Stimulated activated CD4-positive, alpha-beta T cell treated with anti-CD3 and anti-CD28 coated beads, Interleukin-2, amount 100 ng/mL, for 48 hours (primary cell): ENCODE data around the gene LRPAP1.

ENCODE experiments used
- DNase-seq, 2 donors: peaks; one replicate each; pipeline ENCODE4 v3.0.0-alpha.2; 2020

The LRPAP1 gene

GRCh38 chr4:3499710-3500109 is 32.5 kb downstream of the LRPAP1 start:
- DNase-seq: no peak

- DNase-seq: no peak
Measured at GRCh38 chr4:3498901-3499510, 33.2 kb downstream of the LRPAP1 start.

GRCh38 chr4:3498407-3498806 is 33.8 kb downstream of the LRPAP1 start:
- no peak for DNase-seq

GRCh38 chr4:3497523-3498389 is 34.5 kb downstream of the LRPAP1 start:
- no peak for DNase-seq

GRCh38 chr4:3497095-3497494 is 35.1 kb downstream of the LRPAP1 start:
- no peak for DNase-seq

- no peak for DNase-seq
Measured at GRCh38 chr4:3496021-3496420, 36.2 kb downstream of the LRPAP1 start.

- DNase-seq: no peak
Measured at GRCh38 chr4:3495204-3495975, 36.8 kb downstream of the LRPAP1 start.

- no peak for DNase-seq
Measured at GRCh38 chr4:3494462-3494871, 37.8 kb downstream of the LRPAP1 start.

GRCh38 chr4:3493720-3494461 is 38.3 kb downstream of the LRPAP1 start:
- no peak for DNase-seq

- DNase-seq: no peak
Measured at GRCh38 chr4:3492741-3493719, 39.2 kb downstream of the LRPAP1 start.

- DNase-seq: no peak
Measured at GRCh38 chr4:3491681-3492405, 40.4 kb downstream of the LRPAP1 start.

GRCh38 chr4:3489451-3489962 is 42.7 kb downstream of the LRPAP1 start:
- DNase-seq: no peak

GRCh38 chr4:3488820-3489219 is 43.4 kb downstream of the LRPAP1 start:
- DNase-seq: no peak

GRCh38 chr4:3487861-3488260 is 44.4 kb downstream of the LRPAP1 start:
- no peak for DNase-seq

GRCh38 chr4:3486541-3487540 is 45.4 kb downstream of the LRPAP1 start:
- no peak for DNase-seq

- DNase-seq: no peak
Measured at GRCh38 chr4:3485886-3486540, 46.2 kb downstream of the LRPAP1 start.

GRCh38 chr4:3485011-3485791 is 47.0 kb downstream of the LRPAP1 start:
- no peak for DNase-seq
